ENCODE measurements around the gene ADGB. TPM values are rescaled to one million over a fixed set of nuclear protein-coding genes. Genes with fewer than 3 reads are reported as not detected.
A peak's percentile ranks its signal among the peaks of the same experiment; 100 is the strongest.

Gene ADGB
- total RNA-seq, 1 donor from 2014 or later, result not detected

GRCh38 chr6:146770965-146771735 is 172.4 kb downstream of the ADGB start:
- intact Hi-C loops (cut with micrococcal nuclease), result no loop called here
- Histone ChIP-seq H3K27ac (replicated peaks) (peak overlapping the region; percentile 75), H3K4me3 (peak overlapping the region; percentile 32), H3K27me3 (ENCODE audit: low read depth) (no peaks in the 10 kb centered on the region), H3K9me3 (replicated peaks) (no peaks in the 10 kb centered on the region), H3K36me3 (no peaks in the 10 kb centered on the region), H3K4me1 (peaks cover 4% of the 10 kb centered on the region)
- DNase-seq, result peak; percentile 62
- no peak for TF ChIP-seq CTCF (IDR thresholded peaks at IDR 0.05; ENCODE audit: borderline replicate concordance)

- no peak overlapping the region for H3K4me3 ChIP-seq
- H3K27me3 ChIP-seq (ENCODE audit: low read depth), result no peaks in the 10 kb centered on the region
- H3K4me1 ChIP-seq, result no peaks in the 10 kb centered on the region
- H3K9me3 ChIP-seq (replicated peaks), result peaks cover 5% of the 10 kb centered on the region
- H3K36me3 ChIP-seq, result no peaks in the 10 kb centered on the region
- no peak for TF ChIP-seq CTCF (IDR thresholded peaks at IDR 0.05; ENCODE audit: borderline replicate concordance)
- no peak for DNase-seq
- intact Hi-C loops (cut with micrococcal nuclease), result no loop called here
- H3K27ac ChIP-seq (replicated peaks), result no peak overlapping the region
These were observed 176.4 kb downstream of the ADGB start for GRCh38 chr6:146775220-146775619.

- H3K27ac ChIP-seq (replicated peaks), result no peak overlapping the region
- TF ChIP-seq CTCF (IDR thresholded peaks at IDR 0.05; ENCODE audit: borderline replicate concordance), result no peak
- H3K27me3 ChIP-seq (ENCODE audit: low read depth), result no peaks in the 10 kb centered on the region
- intact Hi-C loops (cut with micrococcal nuclease), result no loop called here
- H3K4me1 ChIP-seq, result no peaks in the 10 kb centered on the region
- no peak overlapping the region for H3K4me3 ChIP-seq
- H3K36me3 ChIP-seq, result no peaks in the 10 kb centered on the region
- DNase-seq, result no peak
- peaks cover 5% of the 10 kb centered on the region for H3K9me3 ChIP-seq (replicated peaks)
These were observed 183.1 kb downstream of the ADGB start for GRCh38 chr6:146781836-146782235.

GRCh38 chr6:146785001-146785585 is 186.3 kb downstream of the ADGB start:
- intact Hi-C loops (cut with micrococcal nuclease), result no loop called here
- Histone ChIP-seq H3K9me3 (replicated peaks) (no peaks in the 10 kb centered on the region), H3K4me3 (no peak overlapping the region), H3K27me3 (ENCODE audit: low read depth) (no peaks in the 10 kb centered on the region), H3K27ac (replicated peaks) (no peak overlapping the region), H3K36me3 (no peaks in the 10 kb centered on the region), H3K4me1 (no peaks in the 10 kb centered on the region)
- DNase-seq, result no peak
- TF ChIP-seq CTCF (IDR thresholded peaks at IDR 0.05; ENCODE audit: borderline replicate concordance), result peak; percentile 55

- Histone ChIP-seq H3K36me3 (no peaks in the 10 kb centered on the region), H3K4me3 (no peak overlapping the region), H3K27me3 (ENCODE audit: low read depth) (no peaks in the 10 kb centered on the region), H3K4me1 (no peaks in the 10 kb centered on the region), H3K9me3 (replicated peaks) (peaks cover 11% of the 10 kb centered on the region), H3K27ac (replicated peaks) (no peak overlapping the region)
- no peak for TF ChIP-seq CTCF (IDR thresholded peaks at IDR 0.05; ENCODE audit: borderline replicate concordance)
- DNase-seq, result no peak
- intact Hi-C loops (cut with micrococcal nuclease), result no loop called here
These were observed 189.2 kb downstream of the ADGB start for GRCh38 chr6:146787876-146788508.

All from left ventricle myocardium inferior (tissue), 1 donor.